Stimulated activated naive CD8-positive, alpha-beta T cell treated with anti-CD3 and anti-CD28 coated beads, Interleukin-15, Interleukin-2, amounts not matched to agents 100 U/mL and 50 U/mL, for 24 hours (primary cell): ENCODE measurements around the gene ASXL2.

Experiments used
- ATAC-seq: fragments of 150-1000 bp; cut with Tn5 transposase; one replicate; pipeline ENCODE4 v1.10.0; 2021
- DNase-seq: peaks from one replicate; pipeline ENCODE4 v3.0.0; 2021

The ASXL2 gene

DNA sequence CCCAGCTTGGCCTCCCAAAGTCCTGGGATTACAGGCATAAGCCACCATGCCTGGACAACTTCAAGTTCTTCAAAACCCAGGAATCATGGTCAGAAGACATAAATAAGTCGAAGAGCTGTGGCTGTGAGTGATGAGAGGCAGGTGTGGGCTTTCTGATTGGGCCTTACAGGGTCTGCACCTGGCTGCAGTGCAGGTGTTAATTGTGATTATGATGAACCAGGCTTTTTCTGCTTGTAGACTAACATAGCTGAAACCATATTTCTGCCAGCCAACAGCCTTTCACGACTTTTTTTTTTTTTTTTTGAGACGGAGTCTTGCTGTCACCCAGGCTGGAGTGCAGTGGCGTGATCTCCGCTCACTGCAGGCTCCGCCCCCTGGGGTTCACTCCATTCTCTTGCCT is 190.1 kb downstream of the ASXL2 start:
- ATAC-seq (no peak), DNase-seq (no peak)

DNA sequence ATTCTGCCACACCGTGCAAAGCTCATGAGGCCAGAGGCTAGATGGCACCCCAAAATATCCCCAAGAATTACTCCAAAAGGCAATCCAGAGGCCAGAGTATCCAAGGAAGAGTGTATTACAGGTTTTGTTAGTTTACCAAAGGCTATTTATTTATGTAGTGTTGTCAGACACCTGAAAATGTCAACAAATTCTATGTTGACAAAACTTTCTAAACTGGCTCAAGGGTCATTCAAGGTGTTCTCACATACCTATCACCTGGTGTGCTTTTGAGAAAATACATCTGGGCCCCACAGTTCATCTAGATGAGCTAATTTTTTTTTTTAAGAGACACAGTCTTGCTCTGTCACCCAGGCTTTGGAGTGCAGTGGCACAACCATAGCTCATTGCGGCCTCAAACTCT is 192.5 kb downstream of the ASXL2 start:
- ATAC-seq, result no peak
- DNase-seq, result no peak

DNA sequence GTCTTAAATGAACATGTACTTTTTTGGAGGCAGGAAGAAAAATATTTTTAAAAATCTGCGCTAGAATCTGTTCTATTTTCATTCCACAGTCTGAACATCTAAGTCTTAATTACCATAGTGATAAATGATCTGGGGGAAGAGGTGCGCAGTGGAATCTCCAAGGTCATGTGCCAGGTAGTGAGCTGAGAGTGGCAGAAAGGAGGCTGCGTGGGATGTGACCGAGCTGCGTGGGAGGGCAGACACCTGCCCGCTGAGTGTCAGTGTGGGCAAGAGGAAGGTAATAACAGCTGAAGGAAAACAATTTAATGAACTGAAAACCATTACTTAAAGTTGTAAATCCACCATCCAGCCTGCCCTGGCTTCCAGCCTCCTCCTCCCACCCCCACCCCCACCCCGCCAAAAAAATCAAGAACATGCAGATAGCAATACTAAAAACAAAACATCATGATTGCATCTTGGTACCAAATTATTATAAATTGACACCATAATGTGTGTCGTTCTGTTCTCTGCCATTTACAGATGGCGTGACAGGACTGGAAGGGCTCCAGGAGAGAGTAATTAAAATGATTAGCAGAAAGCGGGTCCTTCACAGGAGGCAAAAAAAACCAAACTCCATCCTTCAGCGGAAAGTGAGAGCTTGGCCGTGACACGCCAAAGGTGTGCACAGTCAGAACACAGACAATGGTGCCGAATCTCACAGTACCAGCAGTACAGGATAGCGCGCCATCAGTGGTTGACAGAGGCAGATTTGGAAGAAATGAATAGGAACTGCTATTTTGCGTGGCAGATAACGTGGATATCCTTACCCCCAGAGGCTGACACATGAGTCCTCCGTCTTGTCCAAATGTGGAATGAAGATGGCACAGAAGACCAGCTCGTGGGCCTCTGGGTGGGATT is 193.5 kb downstream of the ASXL2 start:
- ATAC-seq (no peak), DNase-seq (no peak)
